Peyer's patch (tissue), 4 donors: ENCODE measurements around the gene WNK1.

Experiments
- POLR2A ChIP-seq, 2 donors: fragments of 450-650 bp; IDR thresholded peaks; one replicate each; pipeline ENCODE4 v1.5.1; 2017; ENCODE audit warnings: antibody characterized with exemption in 2 of 2, mild to moderate bottlenecking in 2 of 2, moderate library complexity in 2 of 2
- TF ChIP-seq, protein P1 (sequence below), 6 experiments: fragments of 450-650 bp in 4 of 6; fragments of 200-600 bp in 2 of 6; sonication (generic) in 1 of 6; IDR thresholded peaks; one replicate each; pipeline ENCODE4 v1.5.1; 2017 to 2019; ENCODE audit warnings: antibody characterized with exemption in 6 of 6, mild to moderate bottlenecking in 3 of 6, moderate library complexity in 1 of 6

- TF ChIP-seq POLR2A (IDR thresholded peaks at IDR 0.05), result no peak
- TF ChIP-seq, protein P1, sequence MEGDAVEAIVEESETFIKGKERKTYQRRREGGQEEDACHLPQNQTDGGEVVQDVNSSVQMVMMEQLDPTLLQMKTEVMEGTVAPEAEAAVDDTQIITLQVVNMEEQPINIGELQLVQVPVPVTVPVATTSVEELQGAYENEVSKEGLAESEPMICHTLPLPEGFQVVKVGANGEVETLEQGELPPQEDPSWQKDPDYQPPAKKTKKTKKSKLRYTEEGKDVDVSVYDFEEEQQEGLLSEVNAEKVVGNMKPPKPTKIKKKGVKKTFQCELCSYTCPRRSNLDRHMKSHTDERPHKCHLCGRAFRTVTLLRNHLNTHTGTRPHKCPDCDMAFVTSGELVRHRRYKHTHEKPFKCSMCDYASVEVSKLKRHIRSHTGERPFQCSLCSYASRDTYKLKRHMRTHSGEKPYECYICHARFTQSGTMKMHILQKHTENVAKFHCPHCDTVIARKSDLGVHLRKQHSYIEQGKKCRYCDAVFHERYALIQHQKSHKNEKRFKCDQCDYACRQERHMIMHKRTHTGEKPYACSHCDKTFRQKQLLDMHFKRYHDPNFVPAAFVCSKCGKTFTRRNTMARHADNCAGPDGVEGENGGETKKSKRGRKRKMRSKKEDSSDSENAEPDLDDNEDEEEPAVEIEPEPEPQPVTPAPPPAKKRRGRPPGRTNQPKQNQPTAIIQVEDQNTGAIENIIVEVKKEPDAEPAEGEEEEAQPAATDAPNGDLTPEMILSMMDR (IDR thresholded peaks at IDR 0.05), result peak; percentile 49 to 76 (median 64)
Observed at GRCh38 chr12:754851-755562, 2.6 kb downstream of the WNK1 start.
